ENCODE data around the gene CALCOCO1. TPM values are rescaled to one million over a fixed set of nuclear protein-coding genes. Genes with fewer than 3 reads are reported as not detected.

The CALCOCO1 gene
- total and polyA plus RNA-seq, 9 of the 15 experiments (the other 6 are each of a cell fraction or from before 2014, with no cell fraction given): 1.9 to 31.8 (median 11.0) TPM

DNA sequence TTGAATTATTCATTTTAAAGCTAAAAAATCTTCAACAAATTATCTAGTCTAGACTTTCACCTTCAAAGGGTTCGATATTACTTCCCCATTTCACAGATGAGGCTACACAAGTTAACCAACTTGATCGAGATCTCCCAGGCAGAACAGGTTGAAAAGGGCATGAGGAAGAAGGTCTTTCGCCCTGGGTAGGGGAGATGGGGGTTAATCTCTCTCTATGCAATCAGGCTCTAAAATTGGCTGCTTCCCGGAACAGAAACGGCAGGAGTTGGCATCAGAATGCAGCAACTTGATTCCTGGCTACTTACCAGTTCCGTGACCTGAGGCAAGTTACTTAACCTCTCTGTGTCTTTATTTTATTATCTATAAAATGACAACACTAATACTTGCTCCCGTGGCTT, 26.9 kb upstream of the CALCOCO1 start (continued):
- TF ChIP-seq, protein P1, sequence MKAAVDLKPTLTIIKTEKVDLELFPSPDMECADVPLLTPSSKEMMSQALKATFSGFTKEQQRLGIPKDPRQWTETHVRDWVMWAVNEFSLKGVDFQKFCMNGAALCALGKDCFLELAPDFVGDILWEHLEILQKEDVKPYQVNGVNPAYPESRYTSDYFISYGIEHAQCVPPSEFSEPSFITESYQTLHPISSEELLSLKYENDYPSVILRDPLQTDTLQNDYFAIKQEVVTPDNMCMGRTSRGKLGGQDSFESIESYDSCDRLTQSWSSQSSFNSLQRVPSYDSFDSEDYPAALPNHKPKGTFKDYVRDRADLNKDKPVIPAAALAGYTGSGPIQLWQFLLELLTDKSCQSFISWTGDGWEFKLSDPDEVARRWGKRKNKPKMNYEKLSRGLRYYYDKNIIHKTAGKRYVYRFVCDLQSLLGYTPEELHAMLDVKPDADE (conservative IDR thresholded peaks at IDR 0.05; ENCODE audit: control insufficient read depth, low read depth, low read length): no peak
- TF ChIP-seq RAD51 (IDR thresholded peaks at IDR 0.05; ENCODE audit: borderline replicate concordance, low read depth) (no peak), MEF2D (tag; conservative IDR thresholded peaks at IDR 0.05; ENCODE audit: low read depth) (no peak), NFIC (IDR thresholded peaks at IDR 0.05) (no peak), POLR2AphosphoS2 (IDR thresholded peaks at IDR 0.05; ENCODE audit: low read length) (no peak), ZNF121 (CRISPR knock-in tag; conservative IDR thresholded peaks at IDR 0.05) (no peak), ZNF143 (CRISPR knock-in tag; IDR thresholded peaks at IDR 0.05) (no peak), ATF7 (IDR thresholded peaks at IDR 0.05) (no peak), CAMTA2 (CRISPR knock-in tag; conservative IDR thresholded peaks at IDR 0.05) (no peak), TEAD4 (IDR thresholded peaks at IDR 0.05; ENCODE audit: low read length) (no peak), TEAD4 (CRISPR knock-in tag; IDR thresholded peaks at IDR 0.05; ENCODE audit: borderline replicate concordance) (no peak)
- TF ChIP-seq, protein P2, sequence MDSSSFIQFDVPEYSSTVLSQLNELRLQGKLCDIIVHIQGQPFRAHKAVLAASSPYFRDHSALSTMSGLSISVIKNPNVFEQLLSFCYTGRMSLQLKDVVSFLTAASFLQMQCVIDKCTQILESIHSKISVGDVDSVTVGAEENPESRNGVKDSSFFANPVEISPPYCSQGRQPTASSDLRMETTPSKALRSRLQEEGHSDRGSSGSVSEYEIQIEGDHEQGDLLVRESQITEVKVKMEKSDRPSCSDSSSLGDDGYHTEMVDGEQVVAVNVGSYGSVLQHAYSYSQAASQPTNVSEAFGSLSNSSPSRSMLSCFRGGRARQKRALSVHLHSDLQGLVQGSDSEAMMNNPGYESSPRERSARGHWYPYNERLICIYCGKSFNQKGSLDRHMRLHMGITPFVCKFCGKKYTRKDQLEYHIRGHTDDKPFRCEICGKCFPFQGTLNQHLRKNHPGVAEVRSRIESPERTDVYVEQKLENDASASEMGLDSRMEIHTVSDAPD (CRISPR knock-in tag; IDR thresholded peaks at IDR 0.05): no peak
